ENCODE results near the gene GFOD1. TPM values are rescaled to one million over a fixed set of nuclear protein-coding genes. Genes with fewer than 3 reads are reported as not detected.
"Not testable (repeated sequence)": the region's sequence is repeated elsewhere in the genome, so short reads cannot be mapped to it uniquely, and the experiment has no call there.

Gene GFOD1
- polyA plus RNA-seq, 3 donors = 1.6 to 2.4 (median 2.1) TPM

- DNase-seq = no peak
Observed at GRCh38 chr6:13355043-13355945, 132.1 kb downstream of the GFOD1 start.

- no peak for DNase-seq
Observed at GRCh38 chr6:13354331-13355042, 132.9 kb downstream of the GFOD1 start.

GRCh38 chr6:13352165-13352564, 135.2 kb downstream of the GFOD1 start:
- no peak for DNase-seq

- no peak for DNase-seq
Observed at GRCh38 chr6:13351271-13351670, 136.1 kb downstream of the GFOD1 start.

- no peak for DNase-seq
Observed at GRCh38 chr6:13349811-13350506, 137.4 kb downstream of the GFOD1 start.

- no peak for DNase-seq
Observed at GRCh38 chr6:13348334-13349113, 138.9 kb downstream of the GFOD1 start.

GRCh38 chr6:13346245-13346644, 141.2 kb downstream of the GFOD1 start:
- DNase-seq = no peak

GRCh38 chr6:13342414-13343019, 144.9 kb downstream of the GFOD1 start:
- DNase-seq = no peak

- DNase-seq = no peak
Observed at GRCh38 chr6:13339863-13340630, 147.4 kb downstream of the GFOD1 start.

- no peak for DNase-seq
Observed at GRCh38 chr6:13338038-13338437, 149.4 kb downstream of the GFOD1 start.

GRCh38 chr6:13336553-13336952, 150.8 kb downstream of the GFOD1 start:
- peak; percentile 73 for DNase-seq

- DNase-seq = no peak
Observed at GRCh38 chr6:13334953-13335352, 152.4 kb downstream of the GFOD1 start.

- no peak for DNase-seq
Observed at GRCh38 chr6:13332349-13332706, 155.1 kb downstream of the GFOD1 start.

- DNase-seq = no peak
Observed at GRCh38 chr6:13331516-13332348, 155.7 kb downstream of the GFOD1 start.

- no peak for DNase-seq
Observed at GRCh38 chr6:13328875-13329183, 158.6 kb downstream of the GFOD1 start.

GRCh38 chr6:13328076-13328874, 159.1 kb downstream of the GFOD1 start, which contains the start of gene TBC1D7:
TBC1D7 (minus strand) TSS chr6:13328537; CDS start chr6:13326898, 1,639 bp downstream.
- DNase-seq = peak; percentile 90

- DNase-seq = peak; percentile 22
Observed at GRCh38 chr6:13327691-13328075, 159.7 kb downstream of the GFOD1 start.

GRCh38 chr6:13326031-13326586, 161.3 kb downstream of the GFOD1 start:
- DNase-seq = not testable (repeated sequence)

Data from renal pelvis (tissue), 4 donors.